ENCODE measurements around the gene TBX5.

GRCh38 chr12:114447274-114447716, 41.4 kb upstream of the TBX5 start:
- TF ChIP-seq SIN3A (IDR thresholded peaks at IDR 0.05; ENCODE audit: borderline replicate concordance, insufficient read depth, low read length) (no peak), TAF1 (IDR thresholded peaks at IDR 0.05; ENCODE audit: borderline replicate concordance, insufficient read depth, low read length) (no peak), FOXP2 (optimal IDR thresholded peaks at IDR 0.05; ENCODE audit: borderline replicate concordance, extremely low read depth, extremely low read length, insufficient read depth) (no peak)

All from PFSK-1 (cell line).